Upper lobe of left lung (tissue), 4 donors: Measurements from ENCODE around the gene FAM72A.
"Not testable (repeated sequence)": the region's sequence is repeated elsewhere in the genome, so short reads cannot be mapped to it uniquely, and the experiment has no call there.

ENCODE experiments used
- POLR2A ChIP-seq, 4 donors: fragments of 450-650 bp; IDR thresholded peaks; one replicate each; pipeline ENCODE4 v1.5.1; 2016 to 2017; ENCODE audit warnings: antibody characterized with exemption in 4 of 4, mild to moderate bottlenecking in 2 of 4
- TF ChIP-seq, protein P1 (sequence below), 6 experiments: fragments of 450-650 bp in 4 of 6; fragments of 200-600 bp in 2 of 6; sonication (generic) in 2 of 6; IDR thresholded peaks; one replicate each; pipeline ENCODE4 v1.5.1; 2016 to 2019; ENCODE audit warnings: antibody characterized with exemption in 6 of 6

DNA sequence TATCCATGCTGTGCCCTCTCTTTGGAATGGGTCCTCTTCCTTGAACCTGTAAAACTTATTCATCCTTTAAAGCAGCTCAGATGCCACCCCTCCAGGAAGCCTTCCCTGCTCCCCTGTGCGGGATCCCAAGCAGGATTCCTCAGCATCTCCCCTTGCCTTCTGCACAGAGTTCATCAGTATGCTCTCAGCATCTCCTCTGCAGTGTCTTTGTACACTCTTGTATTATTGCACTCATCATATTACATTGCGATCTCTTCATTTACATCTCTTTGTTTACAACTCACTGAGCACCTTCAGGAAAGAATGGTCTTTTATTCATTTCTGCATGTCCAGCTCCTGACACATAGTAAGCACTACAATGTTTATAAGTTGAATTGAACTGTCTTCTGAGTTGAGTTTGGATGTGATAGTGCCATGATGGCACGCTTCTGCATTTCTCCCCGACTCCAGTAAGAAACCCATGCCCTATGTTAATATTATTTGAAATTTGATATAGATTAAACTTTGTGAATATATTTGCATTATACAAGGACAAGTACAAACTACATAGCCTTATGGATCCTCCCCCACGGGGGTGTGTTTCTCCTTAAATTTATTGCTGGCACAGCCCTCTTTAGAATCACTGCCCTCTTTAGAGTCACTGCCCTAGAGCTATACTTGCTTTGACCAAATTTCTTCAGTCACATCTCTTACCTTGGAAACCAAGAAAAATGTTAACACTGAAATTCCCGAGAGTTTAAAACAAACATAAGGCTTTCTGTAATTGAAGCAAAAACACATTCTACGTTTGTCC, 13.2 kb upstream of the FAM72A start:
- TF ChIP-seq, protein P1, sequence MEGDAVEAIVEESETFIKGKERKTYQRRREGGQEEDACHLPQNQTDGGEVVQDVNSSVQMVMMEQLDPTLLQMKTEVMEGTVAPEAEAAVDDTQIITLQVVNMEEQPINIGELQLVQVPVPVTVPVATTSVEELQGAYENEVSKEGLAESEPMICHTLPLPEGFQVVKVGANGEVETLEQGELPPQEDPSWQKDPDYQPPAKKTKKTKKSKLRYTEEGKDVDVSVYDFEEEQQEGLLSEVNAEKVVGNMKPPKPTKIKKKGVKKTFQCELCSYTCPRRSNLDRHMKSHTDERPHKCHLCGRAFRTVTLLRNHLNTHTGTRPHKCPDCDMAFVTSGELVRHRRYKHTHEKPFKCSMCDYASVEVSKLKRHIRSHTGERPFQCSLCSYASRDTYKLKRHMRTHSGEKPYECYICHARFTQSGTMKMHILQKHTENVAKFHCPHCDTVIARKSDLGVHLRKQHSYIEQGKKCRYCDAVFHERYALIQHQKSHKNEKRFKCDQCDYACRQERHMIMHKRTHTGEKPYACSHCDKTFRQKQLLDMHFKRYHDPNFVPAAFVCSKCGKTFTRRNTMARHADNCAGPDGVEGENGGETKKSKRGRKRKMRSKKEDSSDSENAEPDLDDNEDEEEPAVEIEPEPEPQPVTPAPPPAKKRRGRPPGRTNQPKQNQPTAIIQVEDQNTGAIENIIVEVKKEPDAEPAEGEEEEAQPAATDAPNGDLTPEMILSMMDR (IDR thresholded peaks at IDR 0.05), result not testable (repeated sequence)
- TF ChIP-seq POLR2A (IDR thresholded peaks at IDR 0.05), result not testable (repeated sequence)
